ENCODE data around the gene MTHFD2L. TPM values are rescaled to one million over a fixed set of nuclear protein-coding genes. Genes with fewer than 3 reads are reported as not detected.

MTHFD2L gene
- total RNA-seq, 4 donors from 2014 or later = 13.1 to 22.9 (median 15.3) TPM

- Histone ChIP-seq H3K4me3 (no peak overlapping the region), H3K36me3 (no peaks in the 10 kb centered on the region), H3K27me3 (no peaks in the 10 kb centered on the region), H3K4me1 (peaks cover 5% of the 10 kb centered on the region), H3K27ac (no peak overlapping the region), H3K9me3 (no peaks in the 10 kb centered on the region)
- WGBS = 94% methylated on average over 1 of the region's 1 CpG
- DNase-seq (ENCODE audit: low spot score in 2 of 2) = no peak
- TF ChIP-seq POLR2A (IDR thresholded peaks at IDR 0.05) = no peak
- no peak for TF ChIP-seq CTCF (IDR thresholded peaks at IDR 0.05)
- TF ChIP-seq EP300 (IDR thresholded peaks at IDR 0.05) = no peak
- no peak for TF ChIP-seq POLR2AphosphoS5 (IDR thresholded peaks at IDR 0.05)
Measured at GRCh38 chr4:74305000-74305399, 147.1 kb downstream of the MTHFD2L start.

- 56% methylated on average over 1 of the region's 1 CpG for WGBS
- no peaks in the 10 kb centered on the region for H3K9me3 ChIP-seq
- no peaks in the 10 kb centered on the region for H3K36me3 ChIP-seq
- H3K4me1 ChIP-seq = peaks cover 5% of the 10 kb centered on the region
- H3K27ac ChIP-seq = no peak overlapping the region
- TF ChIP-seq EP300 (IDR thresholded peaks at IDR 0.05) (no peak), POLR2A (IDR thresholded peaks at IDR 0.05) (no peak), POLR2AphosphoS5 (IDR thresholded peaks at IDR 0.05) (no peak), CTCF (IDR thresholded peaks at IDR 0.05) (no peak)
- no peaks in the 10 kb centered on the region for H3K27me3 ChIP-seq
- no peak for DNase-seq (ENCODE audit: low spot score in 2 of 2)
- H3K4me3 ChIP-seq = no peak overlapping the region
Measured at GRCh38 chr4:74307170-74307569, 149.3 kb downstream of the MTHFD2L start.

- Histone ChIP-seq H3K4me3 (no peak within 1 kb of the TSS), H3K4me1 (peaks cover 5% of the 10 kb centered on the region), H3K27ac (no peak within 1 kb of the TSS), H3K27me3 (no peaks in the 10 kb centered on the region), H3K9me3 (no peaks in the 10 kb centered on the region), H3K36me3 (no peaks in the 10 kb centered on the region)
- WGBS = 23% methylated on average over 5 of the region's 5 CpGs
- TF ChIP-seq EP300 (IDR thresholded peaks at IDR 0.05) (no peak), POLR2AphosphoS5 (IDR thresholded peaks at IDR 0.05) (no peak), CTCF (IDR thresholded peaks at IDR 0.05) (no peak), POLR2A (IDR thresholded peaks at IDR 0.05) (no peak)
- no peak for DNase-seq (ENCODE audit: low spot score in 2 of 2)
Measured at GRCh38 chr4:74308215-74308614, 150.3 kb downstream of the MTHFD2L start, which contains the start of gene EPGN. Gene EPGN (plus strand): TSS chr4:74308470. CDS start chr4:74308534, 64 bp downstream.

- H3K4me1 ChIP-seq = peaks cover 5% of the 10 kb centered on the region
- no peaks in the 10 kb centered on the region for H3K27me3 ChIP-seq
- no peak overlapping the region for H3K27ac ChIP-seq
- H3K4me3 ChIP-seq = no peak overlapping the region
- no peak for DNase-seq (ENCODE audit: low spot score in 2 of 2)
- TF ChIP-seq CTCF (IDR thresholded peaks at IDR 0.05) (no peak), POLR2A (IDR thresholded peaks at IDR 0.05) (no peak), POLR2AphosphoS5 (IDR thresholded peaks at IDR 0.05) (no peak), EP300 (IDR thresholded peaks at IDR 0.05) (no peak)
- H3K9me3 ChIP-seq = no peaks in the 10 kb centered on the region
- no peaks in the 10 kb centered on the region for H3K36me3 ChIP-seq
Measured at GRCh38 chr4:74309223-74309622, 151.3 kb downstream of the MTHFD2L start.

GRCh38 chr4:74311696-74312313 lies 153.9 kb downstream of the MTHFD2L start:
- TF ChIP-seq POLR2A (IDR thresholded peaks at IDR 0.05) (no peak), EP300 (IDR thresholded peaks at IDR 0.05) (no peak), CTCF (IDR thresholded peaks at IDR 0.05) (peak; percentile 13 to 48), POLR2AphosphoS5 (IDR thresholded peaks at IDR 0.05) (no peak)
- no peak overlapping the region for H3K27ac ChIP-seq
- no peak overlapping the region for H3K4me3 ChIP-seq
- H3K36me3 ChIP-seq = no peaks in the 10 kb centered on the region
- no peaks in the 10 kb centered on the region for H3K9me3 ChIP-seq
- peaks cover 5% of the 10 kb centered on the region for H3K4me1 ChIP-seq
- no peaks in the 10 kb centered on the region for H3K27me3 ChIP-seq
- DNase-seq (ENCODE audit: low spot score in 2 of 2) = no peak
- 24% methylated on average over 4 of the region's 4 CpGs for WGBS
